Tibial nerve (tissue), 4 donors: Measurements from ENCODE around the gene NXPH2. TPM values are rescaled to one million over a fixed set of nuclear protein-coding genes. Genes with fewer than 3 reads are reported as not detected.

Experiments
- DNase-seq, 2 donors: peaks; one replicate each; pipeline ENCODE4 v3.0.0-alpha.2; 2019; ENCODE audit warnings: low spot score in 2 of 2
- H3K27ac ChIP-seq, 4 donors: fragments of 200-600 bp; sonication (generic) in 3 of 4; one replicate each; pipeline ENCODE4 v1.5.1; 2017 to 2019; ENCODE audit warnings: mild to moderate bottlenecking in 1 of 4
- H3K27me3 ChIP-seq, 2 donors: fragments of 200-600 bp; sonication (generic) in 1 of 2; one replicate each; pipeline versions ENCODE4 v1.5.1 to v1.6.0; 2017 to 2019
- H3K36me3 ChIP-seq, 3 donors: fragments of 200-600 bp; sonication (generic); one replicate each; pipeline ENCODE4 v1.5.1; 2018 to 2019
- H3K4me1 ChIP-seq, 4 donors: fragments of 200-600 bp; sonication (generic) in 3 of 4; one replicate each; pipeline ENCODE4 v1.5.1; 2017 to 2019
- H3K4me3 ChIP-seq, 4 donors: fragments of 200-600 bp; sonication (generic) in 3 of 4; one replicate each; pipeline ENCODE4 v1.5.1; 2017 to 2019; ENCODE audit warnings: mild to moderate bottlenecking in 1 of 4, moderate library complexity in 1 of 4
- H3K9me3 ChIP-seq, 4 donors: fragments of 200-600 bp; sonication (generic) in 3 of 4; one replicate each; pipeline ENCODE4 v1.5.1; 2017 to 2019
- EP300 ChIP-seq, 2 donors: sonication (generic); formaldehyde crosslinking; IDR thresholded peaks; one replicate each; pipeline ENCODE4 v1.6.1; 2017; ENCODE audit warnings: antibody characterized with exemption in 2 of 2, mild to moderate bottlenecking in 1 of 2
- POLR2A ChIP-seq, 2 donors: fragments of 450-650 bp; IDR thresholded peaks; one replicate each; pipeline ENCODE4 v1.6.1; 2017; ENCODE audit warnings: antibody characterized with exemption in 2 of 2, mild to moderate bottlenecking in 2 of 2, moderate library complexity in 2 of 2
- WGBS, 2 donors: methylation state at CpG; one replicate each; pipeline ENCODE4 v1.1.5; 2018; 5-methylcytosine and 5-hydroxymethylcytosine counted together
- total RNA-seq, 4 donors: library from RNA; depleted of rRNA; stranded (reverse); fragments of >200 nt; gene quantifications; one replicate each; pipeline ENCODE4 v1.1.0, GENCODE V29; 2016
- TF ChIP-seq, protein P1 (sequence below), 5 experiments: fragments of 200-600 bp in 3 of 5; fragments of 450-650 bp in 2 of 5; sonication (generic) in 3 of 5; IDR thresholded peaks; one replicate each; pipeline ENCODE4 v1.5.1; 2016 to 2019; ENCODE audit warnings: antibody characterized with exemption in 5 of 5, mild to moderate bottlenecking in 3 of 5, moderate library complexity in 2 of 5

NXPH2 gene
- total RNA-seq, 4 donors from 2014 or later, result not detected

- DNase-seq, result no peak
- 57 to 69% methylated on average over 9 of the region's 9 CpGs for WGBS, 2 donors
- Histone ChIP-seq H3K4me1 (no peaks in the 10 kb centered on the region), H3K9me3 (no peaks in the 10 kb centered on the region), H3K27ac (no peak overlapping the region), H3K36me3 (no peaks in the 10 kb centered on the region), H3K4me3 (no peak overlapping the region), H3K27me3 (no peaks in the 10 kb centered on the region)
- no peak for TF ChIP-seq EP300 (IDR thresholded peaks at IDR 0.05)
- TF ChIP-seq, protein P1, sequence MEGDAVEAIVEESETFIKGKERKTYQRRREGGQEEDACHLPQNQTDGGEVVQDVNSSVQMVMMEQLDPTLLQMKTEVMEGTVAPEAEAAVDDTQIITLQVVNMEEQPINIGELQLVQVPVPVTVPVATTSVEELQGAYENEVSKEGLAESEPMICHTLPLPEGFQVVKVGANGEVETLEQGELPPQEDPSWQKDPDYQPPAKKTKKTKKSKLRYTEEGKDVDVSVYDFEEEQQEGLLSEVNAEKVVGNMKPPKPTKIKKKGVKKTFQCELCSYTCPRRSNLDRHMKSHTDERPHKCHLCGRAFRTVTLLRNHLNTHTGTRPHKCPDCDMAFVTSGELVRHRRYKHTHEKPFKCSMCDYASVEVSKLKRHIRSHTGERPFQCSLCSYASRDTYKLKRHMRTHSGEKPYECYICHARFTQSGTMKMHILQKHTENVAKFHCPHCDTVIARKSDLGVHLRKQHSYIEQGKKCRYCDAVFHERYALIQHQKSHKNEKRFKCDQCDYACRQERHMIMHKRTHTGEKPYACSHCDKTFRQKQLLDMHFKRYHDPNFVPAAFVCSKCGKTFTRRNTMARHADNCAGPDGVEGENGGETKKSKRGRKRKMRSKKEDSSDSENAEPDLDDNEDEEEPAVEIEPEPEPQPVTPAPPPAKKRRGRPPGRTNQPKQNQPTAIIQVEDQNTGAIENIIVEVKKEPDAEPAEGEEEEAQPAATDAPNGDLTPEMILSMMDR (IDR thresholded peaks at IDR 0.05), result no peak
These were observed 139.1 kb downstream of the NXPH2 start for GRCh38 chr2:138640921-138641676.

GRCh38 chr2:138637686-138638085 lies 142.5 kb downstream of the NXPH2 start:
- 83 to 87% methylated on average over 5 of the region's 5 CpGs for WGBS, 2 donors
- Histone ChIP-seq H3K27me3 (no peaks in the 10 kb centered on the region), H3K27ac (no peak overlapping the region), H3K36me3 (no peaks in the 10 kb centered on the region), H3K9me3 (peaks cover 0 to 12% (median 4%) of the 10 kb centered on the region in 4 donors), H3K4me3 (no peak overlapping the region), H3K4me1 (no peaks in the 10 kb centered on the region)
- TF ChIP-seq POLR2A (IDR thresholded peaks at IDR 0.05), result no peak
- TF ChIP-seq EP300 (IDR thresholded peaks at IDR 0.05), result no peak
- TF ChIP-seq, protein P1 (IDR thresholded peaks at IDR 0.05), result no peak
- DNase-seq, result no peak

- peaks cover 0 to 12% (median 4%) of the 10 kb centered on the region in 4 donors for H3K9me3 ChIP-seq
- 92 to 93% methylated on average over 4 of the region's 4 CpGs for WGBS, 2 donors
- H3K4me3 ChIP-seq, result no peak overlapping the region
- no peak for DNase-seq
- TF ChIP-seq, protein P1 (IDR thresholded peaks at IDR 0.05), result no peak
- TF ChIP-seq POLR2A (IDR thresholded peaks at IDR 0.05), result no peak
- TF ChIP-seq EP300 (IDR thresholded peaks at IDR 0.05), result no peak
- no peak overlapping the region for H3K27ac ChIP-seq
- H3K27me3 ChIP-seq, result no peaks in the 10 kb centered on the region
- H3K36me3 ChIP-seq, result no peaks in the 10 kb centered on the region
- H3K4me1 ChIP-seq, result no peaks in the 10 kb centered on the region
These were observed 143.1 kb downstream of the NXPH2 start for GRCh38 chr2:138637061-138637460.

GRCh38 chr2:138633049-138633448 lies 147.1 kb downstream of the NXPH2 start:
- no peaks in the 10 kb centered on the region for H3K4me1 ChIP-seq
- TF ChIP-seq, protein P1 (IDR thresholded peaks at IDR 0.05), result no peak
- TF ChIP-seq POLR2A (IDR thresholded peaks at IDR 0.05) (no peak), EP300 (IDR thresholded peaks at IDR 0.05) (no peak)
- no peak overlapping the region for H3K4me3 ChIP-seq
- no peak for DNase-seq
- H3K27ac ChIP-seq, result no peak overlapping the region
- peaks cover 0 to 12% (median 4%) of the 10 kb centered on the region in 4 donors for H3K9me3 ChIP-seq
- no peaks in the 10 kb centered on the region for H3K27me3 ChIP-seq
- no peaks in the 10 kb centered on the region for H3K36me3 ChIP-seq
- WGBS, 2 donors, result 90 to 96% methylated on average over 1 of the region's 1 CpG

- no peak overlapping the region for H3K4me3 ChIP-seq
- H3K27me3 ChIP-seq, result no peaks in the 10 kb centered on the region
- TF ChIP-seq, protein P1 (IDR thresholded peaks at IDR 0.05), result no peak
- TF ChIP-seq POLR2A (IDR thresholded peaks at IDR 0.05) (no peak), EP300 (IDR thresholded peaks at IDR 0.05) (no peak)
- WGBS, 2 donors, result 63 to 70% methylated on average over 2 of the region's 2 CpGs
- H3K36me3 ChIP-seq, result no peaks in the 10 kb centered on the region
- no peak overlapping the region for H3K27ac ChIP-seq
- peaks cover 0 to 12% (median 4%) of the 10 kb centered on the region in 4 donors for H3K9me3 ChIP-seq
- DNase-seq, result no peak
- H3K4me1 ChIP-seq, result no peaks in the 10 kb centered on the region
These were observed 148.0 kb downstream of the NXPH2 start for GRCh38 chr2:138632066-138632620.
